IMR-90 (cell line): Measurements from ENCODE around the gene OR52W1.

Experiments
- CEBPB ChIP-seq: IDR thresholded peaks from 2 replicates; pipeline ENCODE4 v1.6.1; 2012; ENCODE audit warnings: low read depth, low read length, improper control_type of control experiment
- ELK1 ChIP-seq: fragments of 150-350 bp; IDR thresholded peaks from 2 replicates; pipeline ENCODE4 v1.6.1; 2016; ENCODE audit warnings: low read depth, mild to moderate bottlenecking, low read length, moderate library complexity, borderline replicate concordance
- MAFK ChIP-seq: IDR thresholded peaks from 2 replicates; pipeline ENCODE4 v1.6.1; 2012; ENCODE audit warnings: low read depth, low read length, improper control_type of control experiment
- POLR2A ChIP-seq: IDR thresholded peaks from 2 replicates; pipeline ENCODE4 v1.6.1; 2012; ENCODE audit warnings: mild to moderate bottlenecking, low read depth, low read length
- RAD21 ChIP-seq: IDR thresholded peaks from 2 replicates; pipeline ENCODE4 v1.6.1; 2012; ENCODE audit warnings: low read length, improper control_type of control experiment
- RFX5 ChIP-seq: IDR thresholded peaks from 2 replicates; pipeline ENCODE4 v1.8.0; 2012; ENCODE audit warnings: low read depth, mild to moderate bottlenecking, low read length, moderate library complexity
- SMC3 ChIP-seq: fragments of 150-350 bp; IDR thresholded peaks from 2 replicates; pipeline ENCODE4 v1.6.1; 2016; ENCODE audit warnings: low read depth, mild to moderate bottlenecking, antibody characterized with exemption, low read length, moderate library complexity
- TF ChIP-seq, protein P1 (sequence below): conservative IDR thresholded peaks from 2 replicates; pipeline ENCODE4 v1.5.1; 2012; ENCODE audit warnings: mild to moderate bottlenecking, low read depth, low read length, improper control_type of control experiment

DNA sequence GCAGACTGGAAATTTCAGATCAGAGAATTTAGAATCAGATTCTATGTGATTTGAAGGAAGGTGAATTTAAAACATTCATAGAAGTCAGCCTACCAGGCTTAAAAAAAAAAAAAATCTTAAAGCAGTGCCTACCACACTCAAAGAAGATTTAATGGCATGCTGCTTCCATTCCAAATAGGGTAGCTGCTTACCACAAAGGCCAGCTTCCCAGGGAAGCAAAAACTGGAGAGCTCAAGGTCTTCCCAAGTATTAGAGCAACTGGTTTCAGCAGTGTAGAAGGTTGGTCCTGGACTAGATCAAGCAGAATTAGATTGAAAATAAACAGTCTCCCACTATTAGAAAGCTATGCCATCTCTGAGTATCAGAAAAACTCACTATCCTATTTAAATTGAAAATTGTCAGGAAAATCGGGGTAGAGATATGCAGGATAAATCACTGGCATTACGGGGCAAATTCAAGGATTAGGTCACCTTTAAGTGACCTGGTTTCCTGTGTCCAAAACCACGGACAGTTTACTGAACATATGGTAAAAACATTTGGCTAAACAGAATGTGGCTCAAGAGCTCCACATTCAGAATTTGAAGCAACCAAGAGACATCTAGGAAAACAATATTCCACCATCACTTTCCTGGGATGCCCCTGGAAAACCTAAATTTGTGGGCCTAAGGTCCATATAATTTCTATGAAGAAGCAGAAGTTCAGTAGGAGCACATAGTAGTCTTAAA lies 7.6 kb downstream of the OR52W1 start:
- TF ChIP-seq MAFK (no peak), POLR2A (no peak), RAD21 (no peak), ELK1 (no peak), CEBPB (no peak), SMC3 (no peak), RFX5 (no peak)
- TF ChIP-seq, protein P1, sequence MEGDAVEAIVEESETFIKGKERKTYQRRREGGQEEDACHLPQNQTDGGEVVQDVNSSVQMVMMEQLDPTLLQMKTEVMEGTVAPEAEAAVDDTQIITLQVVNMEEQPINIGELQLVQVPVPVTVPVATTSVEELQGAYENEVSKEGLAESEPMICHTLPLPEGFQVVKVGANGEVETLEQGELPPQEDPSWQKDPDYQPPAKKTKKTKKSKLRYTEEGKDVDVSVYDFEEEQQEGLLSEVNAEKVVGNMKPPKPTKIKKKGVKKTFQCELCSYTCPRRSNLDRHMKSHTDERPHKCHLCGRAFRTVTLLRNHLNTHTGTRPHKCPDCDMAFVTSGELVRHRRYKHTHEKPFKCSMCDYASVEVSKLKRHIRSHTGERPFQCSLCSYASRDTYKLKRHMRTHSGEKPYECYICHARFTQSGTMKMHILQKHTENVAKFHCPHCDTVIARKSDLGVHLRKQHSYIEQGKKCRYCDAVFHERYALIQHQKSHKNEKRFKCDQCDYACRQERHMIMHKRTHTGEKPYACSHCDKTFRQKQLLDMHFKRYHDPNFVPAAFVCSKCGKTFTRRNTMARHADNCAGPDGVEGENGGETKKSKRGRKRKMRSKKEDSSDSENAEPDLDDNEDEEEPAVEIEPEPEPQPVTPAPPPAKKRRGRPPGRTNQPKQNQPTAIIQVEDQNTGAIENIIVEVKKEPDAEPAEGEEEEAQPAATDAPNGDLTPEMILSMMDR: no peak
